KMS-11 (cell line): ENCODE measurements around the gene KCNF1.

Source experiments
- H2AFZ ChIP-seq: fragments of 200-600 bp; sonication (generic); 2 replicates; pipeline ENCODE4 v1.6.1; 2016; ENCODE audit warnings: antibody characterized with exemption, mixed run types, low read depth
- H3K27ac ChIP-seq: fragments of 200-600 bp; sonication (generic); 2 replicates; pipeline ENCODE4 v1.6.1; 2016; ENCODE audit warnings: mild to moderate bottlenecking, mixed run types
- H3K27me3 ChIP-seq: fragments of 200-600 bp; sonication (generic); 2 replicates; pipeline ENCODE4 v1.6.1; 2017; ENCODE audit warnings: mild to moderate bottlenecking, low read depth, mixed run types, moderate library complexity; ENCODE audit not compliant: insufficient read depth
- H3K36me3 ChIP-seq: fragments of 200-600 bp; sonication (generic); 2 replicates; pipeline ENCODE4 v1.6.1; 2017; ENCODE audit warnings: mild to moderate bottlenecking, mixed run types; ENCODE audit not compliant: insufficient read depth
- H3K4me1 ChIP-seq: fragments of 200-600 bp; sonication (generic); 2 replicates; pipeline ENCODE4 v1.6.1; 2016; ENCODE audit warnings: mild to moderate bottlenecking, low read depth, mixed run types; ENCODE audit not compliant: poor library complexity, severe bottlenecking
- H3K4me2 ChIP-seq: fragments of 200-600 bp; sonication (generic); 2 replicates; pipeline ENCODE4 v1.7.0; 2016; ENCODE audit warnings: mild to moderate bottlenecking, mixed run types
- H3K4me3 ChIP-seq: fragments of 200-600 bp; sonication (generic); IDR thresholded peaks from 2 replicates; pipeline ENCODE4 v1.6.1; 2017; ENCODE audit warnings: low read depth, low read length, mixed read lengths; ENCODE audit not compliant: insufficient read depth
- H3K79me2 ChIP-seq: fragments of 200-600 bp; sonication (generic); 2 replicates; pipeline ENCODE4 v1.6.1; 2016; ENCODE audit warnings: low read depth, mixed run types; ENCODE audit not compliant: insufficient read depth
- H3K9ac ChIP-seq: fragments of 200-600 bp; sonication (generic); 2 replicates; pipeline ENCODE4 v1.6.1; 2016; ENCODE audit warnings: mild to moderate bottlenecking, mixed run types
- H4K20me1 ChIP-seq: fragments of 200-600 bp; sonication (generic); 2 replicates; pipeline ENCODE4 v1.6.1; 2016; ENCODE audit warnings: mild to moderate bottlenecking, mixed run types; ENCODE audit not compliant: insufficient read depth
- TF ChIP-seq, protein P1 (sequence below): fragments of 200-600 bp; sonication (generic); conservative IDR thresholded peaks from 2 replicates; pipeline ENCODE4 v1.6.1; 2017; ENCODE audit warnings: low read depth, mild to moderate bottlenecking, antibody characterized with exemption, low read length, moderate library complexity, mixed read lengths

KCNF1 gene

GRCh38 chr2:10909996-10910341, 1.8 kb upstream of the KCNF1 start:
- no peaks in the 10 kb centered on the region for H4K20me1 ChIP-seq
- no peaks in the 10 kb centered on the region for H3K27me3 ChIP-seq
- TF ChIP-seq, protein P1, sequence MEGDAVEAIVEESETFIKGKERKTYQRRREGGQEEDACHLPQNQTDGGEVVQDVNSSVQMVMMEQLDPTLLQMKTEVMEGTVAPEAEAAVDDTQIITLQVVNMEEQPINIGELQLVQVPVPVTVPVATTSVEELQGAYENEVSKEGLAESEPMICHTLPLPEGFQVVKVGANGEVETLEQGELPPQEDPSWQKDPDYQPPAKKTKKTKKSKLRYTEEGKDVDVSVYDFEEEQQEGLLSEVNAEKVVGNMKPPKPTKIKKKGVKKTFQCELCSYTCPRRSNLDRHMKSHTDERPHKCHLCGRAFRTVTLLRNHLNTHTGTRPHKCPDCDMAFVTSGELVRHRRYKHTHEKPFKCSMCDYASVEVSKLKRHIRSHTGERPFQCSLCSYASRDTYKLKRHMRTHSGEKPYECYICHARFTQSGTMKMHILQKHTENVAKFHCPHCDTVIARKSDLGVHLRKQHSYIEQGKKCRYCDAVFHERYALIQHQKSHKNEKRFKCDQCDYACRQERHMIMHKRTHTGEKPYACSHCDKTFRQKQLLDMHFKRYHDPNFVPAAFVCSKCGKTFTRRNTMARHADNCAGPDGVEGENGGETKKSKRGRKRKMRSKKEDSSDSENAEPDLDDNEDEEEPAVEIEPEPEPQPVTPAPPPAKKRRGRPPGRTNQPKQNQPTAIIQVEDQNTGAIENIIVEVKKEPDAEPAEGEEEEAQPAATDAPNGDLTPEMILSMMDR = peak; percentile 23; the same call in 1 of the 2 replicates
- H3K9ac ChIP-seq = no peak overlapping the region
- no peak overlapping the region for H3K27ac ChIP-seq
- no peaks in the 10 kb centered on the region for H3K4me1 ChIP-seq
- no peaks in the 10 kb centered on the region for H3K79me2 ChIP-seq
- H3K4me3 ChIP-seq = no peak overlapping the region
- no peak overlapping the region for H3K4me2 ChIP-seq
- H2AFZ ChIP-seq = no peak overlapping the region
- H3K36me3 ChIP-seq = no peaks in the 10 kb centered on the region

- H3K27me3 ChIP-seq = no peaks in the 10 kb centered on the region
Measured at GRCh38 chr2:10910625-10911024, 1.1 kb upstream of the KCNF1 start.

GRCh38 chr2:10912076-10912731, 470 bp downstream of the KCNF1 start:
- Histone ChIP-seq H3K4me3 (no peak overlapping the region), H3K79me2 (no peaks in the 10 kb centered on the region), H4K20me1 (no peaks in the 10 kb centered on the region), H3K4me1 (no peaks in the 10 kb centered on the region), H3K36me3 (no peaks in the 10 kb centered on the region), H3K27ac (no peak overlapping the region), H3K27me3 (no peaks in the 10 kb centered on the region), H3K4me2 (no peak overlapping the region), H3K9ac (no peak overlapping the region), H2AFZ (no peak overlapping the region)
- TF ChIP-seq, protein P1 = no peak

More at GRCh38 chr2:10910625-10911024, 1.1 kb upstream of the KCNF1 start:
- Histone ChIP-seq H3K36me3 (no peaks in the 10 kb centered on the region), H3K4me3 (no peak overlapping the region), H3K79me2 (no peaks in the 10 kb centered on the region), H3K27ac (no peak overlapping the region), H3K4me1 (no peaks in the 10 kb centered on the region), H4K20me1 (no peaks in the 10 kb centered on the region), H3K9ac (no peak overlapping the region), H2AFZ (no peak overlapping the region), H3K4me2 (no peak overlapping the region)
- TF ChIP-seq, protein P1 = no peak

DNA sequence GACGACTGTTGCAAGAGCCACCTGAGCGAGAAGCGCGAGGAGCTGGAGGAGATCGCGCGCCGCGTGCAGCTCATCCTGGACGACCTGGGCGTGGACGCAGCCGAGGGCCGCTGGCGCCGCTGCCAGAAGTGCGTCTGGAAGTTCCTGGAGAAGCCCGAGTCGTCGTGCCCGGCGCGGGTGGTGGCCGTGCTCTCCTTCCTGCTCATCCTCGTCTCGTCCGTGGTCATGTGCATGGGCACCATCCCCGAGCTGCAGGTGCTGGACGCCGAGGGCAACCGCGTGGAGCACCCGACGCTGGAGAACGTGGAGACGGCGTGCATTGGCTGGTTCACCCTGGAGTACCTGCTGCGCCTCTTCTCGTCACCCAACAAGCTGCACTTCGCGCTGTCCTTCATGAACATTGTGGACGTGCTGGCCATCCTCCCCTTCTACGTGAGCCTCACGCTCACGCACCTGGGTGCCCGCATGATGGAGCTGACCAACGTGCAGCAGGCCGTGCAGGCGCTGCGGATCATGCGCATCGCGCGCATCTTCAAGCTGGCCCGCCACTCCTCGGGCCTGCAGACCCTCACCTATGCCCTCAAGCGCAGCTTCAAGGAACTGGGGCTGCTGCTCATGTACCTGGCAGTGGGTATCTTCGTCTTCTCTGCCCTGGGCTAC, 1.2 kb downstream of the KCNF1 start:
- no peak overlapping the region for H3K9ac ChIP-seq
- no peaks in the 10 kb centered on the region for H3K4me1 ChIP-seq
- TF ChIP-seq, protein P1 = no peak
- H3K36me3 ChIP-seq = no peaks in the 10 kb centered on the region
- H4K20me1 ChIP-seq = no peaks in the 10 kb centered on the region
- no peak overlapping the region for H2AFZ ChIP-seq
- no peaks in the 10 kb centered on the region for H3K27me3 ChIP-seq
- no peak overlapping the region for H3K27ac ChIP-seq
- H3K79me2 ChIP-seq = no peaks in the 10 kb centered on the region
- H3K4me3 ChIP-seq = no peak overlapping the region
- no peak overlapping the region for H3K4me2 ChIP-seq
